Tibial nerve (tissue), 4 donors: ENCODE data around the gene TM9SF4. TPM values are rescaled to one million over a fixed set of nuclear protein-coding genes. Genes with fewer than 3 reads are reported as not detected.
"Not testable (repeated sequence)": the region's sequence is repeated elsewhere in the genome, so short reads cannot be mapped to it uniquely, and the experiment has no call there.

Source experiments
- DNase-seq, 2 donors: peaks; one replicate each; pipeline ENCODE4 v3.0.0-alpha.2; 2019; ENCODE audit warnings: low spot score in 2 of 2
- H3K27ac ChIP-seq, 4 donors: fragments of 200-600 bp; sonication (generic) in 3 of 4; one replicate each; pipeline ENCODE4 v1.5.1; 2017 to 2019; ENCODE audit warnings: mild to moderate bottlenecking in 1 of 4
- H3K27me3 ChIP-seq, 2 donors: fragments of 200-600 bp; sonication (generic) in 1 of 2; one replicate each; pipeline versions ENCODE4 v1.5.1 to v1.6.0; 2017 to 2019
- H3K36me3 ChIP-seq, 3 donors: fragments of 200-600 bp; sonication (generic); one replicate each; pipeline ENCODE4 v1.5.1; 2018 to 2019
- H3K4me1 ChIP-seq, 4 donors: fragments of 200-600 bp; sonication (generic) in 3 of 4; one replicate each; pipeline ENCODE4 v1.5.1; 2017 to 2019
- H3K4me3 ChIP-seq, 4 donors: fragments of 200-600 bp; sonication (generic) in 3 of 4; one replicate each; pipeline ENCODE4 v1.5.1; 2017 to 2019; ENCODE audit warnings: mild to moderate bottlenecking in 1 of 4, moderate library complexity in 1 of 4
- H3K9me3 ChIP-seq, 4 donors: fragments of 200-600 bp; sonication (generic) in 3 of 4; one replicate each; pipeline ENCODE4 v1.5.1; 2017 to 2019
- EP300 ChIP-seq, 2 donors: sonication (generic); formaldehyde crosslinking; IDR thresholded peaks; one replicate each; pipeline ENCODE4 v1.6.1; 2017; ENCODE audit warnings: antibody characterized with exemption in 2 of 2, mild to moderate bottlenecking in 1 of 2
- POLR2A ChIP-seq, 2 donors: fragments of 450-650 bp; IDR thresholded peaks; one replicate each; pipeline ENCODE4 v1.6.1; 2017; ENCODE audit warnings: antibody characterized with exemption in 2 of 2, mild to moderate bottlenecking in 2 of 2, moderate library complexity in 2 of 2
- WGBS, 2 donors: methylation state at CpG; one replicate each; pipeline ENCODE4 v1.1.5; 2018; 5-methylcytosine and 5-hydroxymethylcytosine counted together
- total RNA-seq, 4 donors: library from RNA; depleted of rRNA; stranded (reverse); fragments of >200 nt; gene quantifications; one replicate each; pipeline ENCODE4 v1.1.0, GENCODE V29; 2016
- TF ChIP-seq, protein P1 (sequence below), 5 experiments: fragments of 200-600 bp in 3 of 5; fragments of 450-650 bp in 2 of 5; sonication (generic) in 3 of 5; IDR thresholded peaks; one replicate each; pipeline ENCODE4 v1.5.1; 2016 to 2019; ENCODE audit warnings: antibody characterized with exemption in 5 of 5, mild to moderate bottlenecking in 3 of 5, moderate library complexity in 2 of 5

TM9SF4 gene
- total RNA-seq, 4 donors from 2014 or later: 23.1 to 40.5 (median 28.8) TPM

DNA sequence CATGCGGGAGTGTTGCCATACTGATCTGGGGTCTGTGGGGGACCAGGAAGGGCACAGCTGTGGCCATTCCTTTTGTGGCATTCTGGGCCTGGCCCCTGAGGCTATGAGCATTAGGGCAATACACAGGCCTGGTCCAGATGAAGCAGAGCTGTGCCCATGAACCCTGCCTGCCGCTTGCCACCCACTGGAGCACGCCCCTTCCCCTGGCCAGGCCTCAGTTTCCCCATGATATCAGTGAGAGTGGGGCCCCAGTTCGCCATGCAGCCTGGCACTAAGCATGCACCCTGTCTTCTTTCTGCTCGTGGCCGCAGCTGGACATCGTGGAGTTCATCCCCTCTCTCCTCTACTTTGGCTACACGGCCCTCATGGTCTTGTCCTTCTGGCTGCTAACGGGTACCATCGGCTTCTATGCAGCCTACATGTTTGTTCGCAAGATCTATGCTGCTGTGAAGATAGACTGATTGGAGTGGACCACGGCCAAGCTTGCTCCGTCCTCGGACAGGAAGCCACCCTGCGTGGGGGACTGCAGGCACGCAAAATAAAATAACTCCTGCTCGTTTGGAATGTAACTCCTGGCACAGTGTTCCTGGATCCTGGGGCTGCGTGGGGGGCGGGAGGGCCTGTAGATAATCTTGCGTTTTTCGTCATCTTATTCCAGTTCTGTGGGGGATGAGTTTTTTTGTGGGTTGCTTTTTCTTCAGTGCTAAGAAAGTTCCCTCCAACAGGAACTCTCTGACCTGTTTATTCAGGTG is 55.6 kb downstream of the TM9SF4 start:
- TF ChIP-seq, protein P1, sequence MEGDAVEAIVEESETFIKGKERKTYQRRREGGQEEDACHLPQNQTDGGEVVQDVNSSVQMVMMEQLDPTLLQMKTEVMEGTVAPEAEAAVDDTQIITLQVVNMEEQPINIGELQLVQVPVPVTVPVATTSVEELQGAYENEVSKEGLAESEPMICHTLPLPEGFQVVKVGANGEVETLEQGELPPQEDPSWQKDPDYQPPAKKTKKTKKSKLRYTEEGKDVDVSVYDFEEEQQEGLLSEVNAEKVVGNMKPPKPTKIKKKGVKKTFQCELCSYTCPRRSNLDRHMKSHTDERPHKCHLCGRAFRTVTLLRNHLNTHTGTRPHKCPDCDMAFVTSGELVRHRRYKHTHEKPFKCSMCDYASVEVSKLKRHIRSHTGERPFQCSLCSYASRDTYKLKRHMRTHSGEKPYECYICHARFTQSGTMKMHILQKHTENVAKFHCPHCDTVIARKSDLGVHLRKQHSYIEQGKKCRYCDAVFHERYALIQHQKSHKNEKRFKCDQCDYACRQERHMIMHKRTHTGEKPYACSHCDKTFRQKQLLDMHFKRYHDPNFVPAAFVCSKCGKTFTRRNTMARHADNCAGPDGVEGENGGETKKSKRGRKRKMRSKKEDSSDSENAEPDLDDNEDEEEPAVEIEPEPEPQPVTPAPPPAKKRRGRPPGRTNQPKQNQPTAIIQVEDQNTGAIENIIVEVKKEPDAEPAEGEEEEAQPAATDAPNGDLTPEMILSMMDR (IDR thresholded peaks at IDR 0.05): no peak
- no peak for TF ChIP-seq EP300 (IDR thresholded peaks at IDR 0.05)
- no peaks in the 10 kb centered on the region for H3K27me3 ChIP-seq
- whole genome bisulfite sequencing, 2 donors: 88% methylated on average over 21 of the region's 21 CpGs
- H3K9me3 ChIP-seq: no peaks in the 10 kb centered on the region
- no peak for DNase-seq
- no peak overlapping the region for H3K27ac ChIP-seq
- H3K36me3 ChIP-seq: peaks cover 2 to 78% (median 4%) of the 10 kb centered on the region in 3 donors
- no peaks in the 10 kb centered on the region for H3K4me1 ChIP-seq
- H3K4me3 ChIP-seq: no peak overlapping the region

DNA sequence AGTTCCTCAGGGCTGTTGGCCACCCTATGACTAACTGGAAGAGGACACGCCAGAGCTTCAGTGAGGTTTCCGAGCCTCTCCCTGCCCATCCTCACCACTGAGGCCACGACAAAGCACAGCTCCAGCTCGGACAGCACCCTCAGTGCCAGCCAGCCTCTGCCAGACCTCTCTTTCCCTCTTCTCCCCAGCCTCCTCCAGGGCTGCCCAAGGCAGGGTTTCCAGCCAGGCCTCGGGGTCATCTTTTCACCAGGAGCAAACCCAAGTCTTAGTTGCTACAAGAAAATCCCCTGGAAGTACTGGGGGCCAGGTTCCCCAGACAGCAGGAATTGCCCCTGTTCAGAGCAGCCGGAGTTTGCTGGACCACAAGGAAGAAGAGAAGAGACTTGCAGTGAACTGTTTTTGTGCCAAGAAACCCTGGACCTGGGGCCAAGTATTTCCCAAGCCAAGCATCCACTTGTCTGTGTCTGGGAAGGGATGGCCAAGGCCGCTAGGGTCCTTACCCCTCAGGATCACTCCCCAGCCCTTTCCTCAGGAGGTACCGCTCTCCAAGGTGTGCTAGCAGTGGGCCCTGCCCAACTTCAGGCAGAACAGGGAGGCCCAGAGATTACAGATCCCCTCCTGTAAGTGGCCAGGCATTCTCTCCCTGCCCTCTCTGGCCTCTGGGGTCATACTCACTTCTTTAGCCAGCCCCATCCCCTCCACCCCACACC is 56.5 kb downstream of the TM9SF4 start:
- Histone ChIP-seq H3K9me3 (no peaks in the 10 kb centered on the region), H3K4me3 (no peak overlapping the region), H3K27ac (no peak overlapping the region), H3K4me1 (no peaks in the 10 kb centered on the region), H3K27me3 (no peaks in the 10 kb centered on the region), H3K36me3 (peaks cover 2 to 70% (median 4%) of the 10 kb centered on the region in 3 donors)
- 83 to 92% methylated on average over 7 to 8 of the region's 8 CpGs for WGBS, 2 donors
- DNase-seq: no peak
- TF ChIP-seq EP300 (IDR thresholded peaks at IDR 0.05): no peak

- 94 to 96% methylated on average over 4 of the region's 4 CpGs for WGBS, 2 donors
Observed at GRCh38 chr20:32167552-32167951, 58.0 kb downstream of the TM9SF4 start.

DNA sequence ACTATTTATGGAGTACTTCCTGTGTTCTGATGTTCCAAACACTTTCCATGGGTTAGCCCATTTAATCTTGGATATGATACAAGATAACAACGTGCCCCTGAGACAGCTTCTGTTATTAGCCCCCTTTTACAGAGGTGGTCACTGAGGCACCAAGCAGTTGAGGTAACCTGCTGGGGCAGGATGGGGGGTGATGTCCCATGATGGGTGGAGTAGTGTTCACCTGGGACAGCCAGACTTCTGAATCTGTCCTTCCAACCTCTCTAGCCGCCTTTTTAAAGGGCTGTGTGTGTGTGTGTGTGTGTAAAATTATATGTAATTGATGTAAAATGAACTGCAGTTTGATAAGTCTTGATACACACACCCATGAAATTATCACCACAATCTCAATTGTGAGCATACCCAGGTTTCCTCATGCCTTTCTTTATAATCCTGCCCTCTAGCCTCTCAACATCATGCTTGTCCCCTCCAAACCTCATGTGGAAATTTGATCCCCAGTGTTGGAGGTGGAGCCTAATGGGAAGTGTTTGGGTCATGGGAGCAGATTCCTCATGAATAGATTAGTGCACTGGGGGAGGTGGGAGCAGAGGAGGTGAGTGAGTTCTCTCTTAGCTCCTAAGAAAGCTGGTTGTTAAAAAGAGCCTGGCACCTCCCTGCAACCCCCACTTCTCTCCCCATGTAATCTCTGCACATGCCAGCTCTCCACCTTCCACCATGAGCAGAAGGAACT is 58.8 kb downstream of the TM9SF4 start:
- Histone ChIP-seq H3K27me3 (no peaks in the 10 kb centered on the region), H3K9me3 (no peaks in the 10 kb centered on the region), H3K36me3 (peaks cover 0 to 48% (median 2%) of the 10 kb centered on the region in 3 donors), H3K27ac (no peak overlapping the region), H3K4me3 (no peak overlapping the region), H3K4me1 (no peaks in the 10 kb centered on the region)
- WGBS, 2 donors: 62 to 78% methylated on average over 2 of the region's 2 CpGs
- TF ChIP-seq, protein P1 (IDR thresholded peaks at IDR 0.05): no peak
- no peak for TF ChIP-seq EP300 (IDR thresholded peaks at IDR 0.05)
- TF ChIP-seq POLR2A (IDR thresholded peaks at IDR 0.05): no peak
- DNase-seq: no peak

More at GRCh38 chr20:32167552-32167951, 58.0 kb downstream of the TM9SF4 start:
- Histone ChIP-seq H3K4me3 (no peak overlapping the region), H3K36me3 (peaks cover 0 to 55% (median 2%) of the 10 kb centered on the region in 3 donors), H3K27ac (no peak overlapping the region), H3K9me3 (no peaks in the 10 kb centered on the region), H3K27me3 (no peaks in the 10 kb centered on the region), H3K4me1 (no peaks in the 10 kb centered on the region)
- TF ChIP-seq, protein P1 (IDR thresholded peaks at IDR 0.05): no peak
- TF ChIP-seq EP300 (IDR thresholded peaks at IDR 0.05): no peak
- DNase-seq: no peak

DNA sequence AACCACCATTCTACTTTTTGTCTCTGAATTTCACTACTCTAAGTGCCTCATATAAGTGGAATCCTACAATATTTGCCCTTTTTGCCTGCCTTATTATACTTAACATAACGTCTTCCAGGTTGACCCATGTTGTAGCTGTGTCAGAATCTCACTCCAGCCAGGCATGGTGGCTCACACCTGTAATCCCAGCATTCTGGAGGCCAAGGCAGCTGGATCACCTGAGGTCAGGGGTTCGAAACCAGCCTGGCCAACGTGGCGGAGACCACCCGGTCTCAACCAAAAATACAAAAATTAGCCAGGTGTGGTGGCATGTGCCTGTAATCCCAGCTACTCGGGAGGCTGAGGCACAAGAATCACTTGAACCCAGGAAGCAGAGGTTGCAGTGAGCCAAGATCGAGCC is 68.2 kb downstream of the TM9SF4 start:
- not testable (repeated sequence) for H3K27ac ChIP-seq, H3K27me3 ChIP-seq, H3K9me3 ChIP-seq, H3K4me1 ChIP-seq, DNase-seq, H3K4me3 ChIP-seq, H3K36me3 ChIP-seq
- WGBS, 2 donors: 86 to 91% methylated on average over 7 of the region's 7 CpGs

GRCh38 chr20:32179515-32179914 is 70.0 kb downstream of the TM9SF4 start:
- 74 to 93% methylated on average over 2 of the region's 2 CpGs for WGBS, 2 donors
- no peaks in the 10 kb centered on the region for H3K9me3 ChIP-seq
- H3K27me3 ChIP-seq: no peaks in the 10 kb centered on the region
- H3K36me3 ChIP-seq: peaks cover 0 to 6% (median 0%) of the 10 kb centered on the region in 3 donors
- H3K4me3 ChIP-seq: no peak overlapping the region
- H3K27ac ChIP-seq: no peak overlapping the region
- TF ChIP-seq POLR2A (IDR thresholded peaks at IDR 0.05): no peak
- TF ChIP-seq EP300 (IDR thresholded peaks at IDR 0.05): no peak
- TF ChIP-seq, protein P1 (IDR thresholded peaks at IDR 0.05): no peak
- no peak for DNase-seq
- H3K4me1 ChIP-seq: no peaks in the 10 kb centered on the region
